ENCODE results near the gene AMPD1. TPM values are rescaled to one million over a fixed set of nuclear protein-coding genes. Genes with fewer than 3 reads are reported as not detected.

The AMPD1 gene
- total and polyA plus RNA-seq, 3 donors from 2014 or later, result 0.12 to 1.5 TPM; not detected in 1

DNA sequence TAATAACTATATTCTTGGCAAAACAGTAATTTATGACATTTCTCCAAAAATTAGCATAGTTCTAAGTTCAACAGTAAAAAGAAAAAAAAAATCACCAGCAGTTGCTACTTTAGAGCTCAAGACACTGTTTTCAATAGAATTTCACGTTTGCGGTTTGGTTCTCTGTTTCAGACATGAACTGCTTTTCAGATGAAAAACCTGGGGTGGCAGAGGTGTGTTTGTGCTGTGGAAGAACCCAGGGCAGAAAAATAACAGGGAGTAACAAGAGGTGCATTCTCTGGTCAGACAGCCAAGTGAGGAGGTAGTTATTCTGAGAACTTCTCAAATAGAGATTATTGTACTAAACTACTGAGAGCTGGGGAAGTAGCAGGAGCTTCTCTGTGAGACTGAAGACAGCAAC lies 12.3 kb upstream of the AMPD1 start:
- no peaks in the 10 kb centered on the region for H3K27me3 ChIP-seq
- DNase-seq, result no peak
- intact Hi-C loops (cut with DNase I; ENCODE audit: low total_unique reads), result no loop called here
- no peak overlapping the region for H3K4me3 ChIP-seq
- H3K27ac ChIP-seq, result no peak overlapping the region
- no peaks in the 10 kb centered on the region for H3K9me3 ChIP-seq
- TF ChIP-seq, protein P1, sequence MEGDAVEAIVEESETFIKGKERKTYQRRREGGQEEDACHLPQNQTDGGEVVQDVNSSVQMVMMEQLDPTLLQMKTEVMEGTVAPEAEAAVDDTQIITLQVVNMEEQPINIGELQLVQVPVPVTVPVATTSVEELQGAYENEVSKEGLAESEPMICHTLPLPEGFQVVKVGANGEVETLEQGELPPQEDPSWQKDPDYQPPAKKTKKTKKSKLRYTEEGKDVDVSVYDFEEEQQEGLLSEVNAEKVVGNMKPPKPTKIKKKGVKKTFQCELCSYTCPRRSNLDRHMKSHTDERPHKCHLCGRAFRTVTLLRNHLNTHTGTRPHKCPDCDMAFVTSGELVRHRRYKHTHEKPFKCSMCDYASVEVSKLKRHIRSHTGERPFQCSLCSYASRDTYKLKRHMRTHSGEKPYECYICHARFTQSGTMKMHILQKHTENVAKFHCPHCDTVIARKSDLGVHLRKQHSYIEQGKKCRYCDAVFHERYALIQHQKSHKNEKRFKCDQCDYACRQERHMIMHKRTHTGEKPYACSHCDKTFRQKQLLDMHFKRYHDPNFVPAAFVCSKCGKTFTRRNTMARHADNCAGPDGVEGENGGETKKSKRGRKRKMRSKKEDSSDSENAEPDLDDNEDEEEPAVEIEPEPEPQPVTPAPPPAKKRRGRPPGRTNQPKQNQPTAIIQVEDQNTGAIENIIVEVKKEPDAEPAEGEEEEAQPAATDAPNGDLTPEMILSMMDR (IDR thresholded peaks at IDR 0.05), result no peak
- H3K4me1 ChIP-seq, result no peaks in the 10 kb centered on the region
- 83 to 94% methylated on average over 2 of the region's 2 CpGs for WGBS, 2 donors
- H3K36me3 ChIP-seq (ENCODE audit: low read depth, missing control alignments), result no peaks in the 10 kb centered on the region

DNA sequence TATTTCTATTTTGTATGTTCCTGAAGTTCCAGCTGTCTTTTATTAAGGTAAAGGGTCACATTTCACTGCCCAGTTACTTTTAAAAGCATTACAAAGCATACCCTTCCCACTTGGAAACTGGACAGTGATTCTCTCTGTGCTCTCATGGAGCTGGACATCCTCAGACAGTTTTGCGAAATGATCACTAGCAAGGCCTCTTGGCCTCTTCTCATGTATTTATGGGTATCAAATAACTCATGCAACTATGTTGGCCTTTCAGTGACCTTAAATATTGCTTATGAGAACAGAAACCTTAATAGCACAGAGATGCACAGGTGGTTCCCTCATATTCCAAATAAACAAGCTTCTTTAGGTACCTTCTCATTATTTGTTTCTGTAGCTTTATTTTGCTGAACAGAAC lies 7.9 kb upstream of the AMPD1 start:
- no peaks in the 10 kb centered on the region for H3K4me1 ChIP-seq
- no peak for DNase-seq
- H3K27me3 ChIP-seq, result no peaks in the 10 kb centered on the region
- H3K9me3 ChIP-seq, result no peaks in the 10 kb centered on the region
- no peak overlapping the region for H3K27ac ChIP-seq
- no peak overlapping the region for H3K4me3 ChIP-seq
- TF ChIP-seq, protein P1 (IDR thresholded peaks at IDR 0.05), result no peak
- TF ChIP-seq POLR2A (IDR thresholded peaks at IDR 0.05), result no peak
- WGBS, 2 donors, result 80 to 88% methylated on average over 1 of the region's 1 CpG
- intact Hi-C loops (cut with DNase I; ENCODE audit: low total_unique reads), result no loop called here
- H3K36me3 ChIP-seq (ENCODE audit: low read depth, missing control alignments), result no peaks in the 10 kb centered on the region

DNA sequence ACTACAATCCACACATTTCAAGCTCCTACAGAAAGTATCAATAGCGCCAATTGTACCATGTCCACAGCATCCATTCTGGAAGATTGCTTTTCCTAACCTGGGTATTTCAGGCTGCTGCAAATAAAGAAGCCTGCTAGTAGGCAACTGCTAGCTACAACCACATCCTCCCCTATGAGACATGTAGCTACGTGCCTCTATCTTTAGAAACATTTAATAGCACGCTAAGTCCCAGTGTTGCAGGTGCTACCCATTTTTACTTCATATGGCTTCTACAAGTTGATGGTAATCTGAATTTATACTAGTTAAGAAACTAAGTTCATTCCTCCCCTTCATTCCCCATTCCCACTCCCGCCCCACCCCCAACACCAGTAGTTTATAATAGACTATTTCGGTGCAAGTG lies 7.4 kb upstream of the AMPD1 start:
- WGBS, 2 donors, result 85 to 87% methylated on average over 5 of the region's 5 CpGs
- no peak for DNase-seq
- no peaks in the 10 kb centered on the region for H3K9me3 ChIP-seq
- no peak for TF ChIP-seq POLR2A (IDR thresholded peaks at IDR 0.05)
- TF ChIP-seq, protein P1 (IDR thresholded peaks at IDR 0.05), result no peak
- intact Hi-C loops (cut with DNase I; ENCODE audit: low total_unique reads), result no loop called here
- H3K4me3 ChIP-seq, result no peak overlapping the region
- H3K4me1 ChIP-seq, result no peaks in the 10 kb centered on the region
- H3K27me3 ChIP-seq, result no peaks in the 10 kb centered on the region
- H3K27ac ChIP-seq, result no peak overlapping the region
- H3K36me3 ChIP-seq (ENCODE audit: low read depth, missing control alignments), result no peaks in the 10 kb centered on the region

DNA sequence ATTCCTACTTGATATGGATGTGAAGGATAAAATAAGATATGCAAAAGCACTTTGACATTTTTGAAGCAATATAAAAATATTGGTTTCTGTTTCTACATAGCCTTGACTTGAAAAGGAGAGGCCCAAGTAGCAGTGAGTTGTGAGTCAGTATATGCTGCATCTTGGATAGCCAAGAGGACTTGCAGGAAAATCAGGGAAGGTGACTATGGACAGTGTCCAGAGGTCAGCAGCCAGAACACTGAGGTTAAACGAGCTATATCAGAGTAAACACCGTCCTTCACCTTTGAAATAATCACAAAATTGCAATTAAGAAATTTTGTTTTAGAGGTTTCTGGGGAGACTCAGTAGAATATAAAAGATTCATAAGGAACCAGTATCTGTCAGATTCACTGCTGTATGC lies 6.6 kb upstream of the AMPD1 start:
- H3K4me1 ChIP-seq, result no peaks in the 10 kb centered on the region
- no peak overlapping the region for H3K27ac ChIP-seq
- DNase-seq, result no peak
- no peak overlapping the region for H3K4me3 ChIP-seq
- H3K27me3 ChIP-seq, result no peaks in the 10 kb centered on the region
- 57% methylated on average over 2 of the region's 2 CpGs for WGBS, 2 donors
- no peak for TF ChIP-seq POLR2A (IDR thresholded peaks at IDR 0.05)
- TF ChIP-seq, protein P1 (IDR thresholded peaks at IDR 0.05), result no peak
- intact Hi-C loops (cut with DNase I; ENCODE audit: low total_unique reads), result no loop called here
- H3K9me3 ChIP-seq, result no peaks in the 10 kb centered on the region
- H3K36me3 ChIP-seq (ENCODE audit: low read depth, missing control alignments), result no peaks in the 10 kb centered on the region

DNA sequence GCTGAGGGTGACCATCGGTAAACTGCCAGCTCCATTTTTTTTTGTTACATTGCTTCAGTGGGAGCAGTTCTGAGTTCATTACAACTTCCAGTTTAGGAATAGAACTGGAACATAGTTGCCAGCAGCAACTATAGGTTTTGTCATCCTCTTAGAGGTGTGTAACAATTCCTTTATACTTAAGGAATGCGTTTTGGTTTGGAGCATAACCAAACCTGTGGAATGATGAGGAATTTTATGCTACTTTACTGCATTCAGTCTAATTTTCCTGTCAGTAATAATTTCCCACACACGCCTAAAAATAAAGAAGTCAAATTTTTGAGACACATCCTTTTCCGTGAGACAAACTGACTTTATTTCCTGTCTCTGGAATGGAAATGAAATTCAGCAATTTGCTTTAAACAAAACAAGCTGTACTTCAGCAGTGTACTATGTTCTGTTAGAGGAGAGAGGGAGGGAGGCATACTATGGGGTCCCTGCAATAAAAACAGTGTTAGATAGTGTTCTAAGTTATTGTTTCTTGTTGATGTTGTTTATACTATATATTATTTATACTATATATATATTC lies 4.8 kb upstream of the AMPD1 start:
- intact Hi-C loops (cut with DNase I; ENCODE audit: low total_unique reads), result no loop called here
- 57% methylated on average over 4 of the region's 4 CpGs for WGBS, 2 donors

More for the DNA sequence above, 4.8 kb upstream of the AMPD1 start:
- Histone ChIP-seq H3K27ac (no peak overlapping the region), H3K27me3 (no peaks in the 10 kb centered on the region), H3K4me3 (no peak overlapping the region), H3K9me3 (no peaks in the 10 kb centered on the region), H3K36me3 (ENCODE audit: low read depth, missing control alignments) (no peaks in the 10 kb centered on the region), H3K4me1 (no peaks in the 10 kb centered on the region)
- TF ChIP-seq, protein P1 (IDR thresholded peaks at IDR 0.05), result no peak
- TF ChIP-seq POLR2A (IDR thresholded peaks at IDR 0.05), result no peak
- DNase-seq, result no peak

All from testis (tissue), 3 donors.